Measurements from ENCODE around the gene TBX2.
A peak's percentile ranks its signal among the peaks of the same experiment; 100 is the strongest.

TBX2 gene

DNA sequence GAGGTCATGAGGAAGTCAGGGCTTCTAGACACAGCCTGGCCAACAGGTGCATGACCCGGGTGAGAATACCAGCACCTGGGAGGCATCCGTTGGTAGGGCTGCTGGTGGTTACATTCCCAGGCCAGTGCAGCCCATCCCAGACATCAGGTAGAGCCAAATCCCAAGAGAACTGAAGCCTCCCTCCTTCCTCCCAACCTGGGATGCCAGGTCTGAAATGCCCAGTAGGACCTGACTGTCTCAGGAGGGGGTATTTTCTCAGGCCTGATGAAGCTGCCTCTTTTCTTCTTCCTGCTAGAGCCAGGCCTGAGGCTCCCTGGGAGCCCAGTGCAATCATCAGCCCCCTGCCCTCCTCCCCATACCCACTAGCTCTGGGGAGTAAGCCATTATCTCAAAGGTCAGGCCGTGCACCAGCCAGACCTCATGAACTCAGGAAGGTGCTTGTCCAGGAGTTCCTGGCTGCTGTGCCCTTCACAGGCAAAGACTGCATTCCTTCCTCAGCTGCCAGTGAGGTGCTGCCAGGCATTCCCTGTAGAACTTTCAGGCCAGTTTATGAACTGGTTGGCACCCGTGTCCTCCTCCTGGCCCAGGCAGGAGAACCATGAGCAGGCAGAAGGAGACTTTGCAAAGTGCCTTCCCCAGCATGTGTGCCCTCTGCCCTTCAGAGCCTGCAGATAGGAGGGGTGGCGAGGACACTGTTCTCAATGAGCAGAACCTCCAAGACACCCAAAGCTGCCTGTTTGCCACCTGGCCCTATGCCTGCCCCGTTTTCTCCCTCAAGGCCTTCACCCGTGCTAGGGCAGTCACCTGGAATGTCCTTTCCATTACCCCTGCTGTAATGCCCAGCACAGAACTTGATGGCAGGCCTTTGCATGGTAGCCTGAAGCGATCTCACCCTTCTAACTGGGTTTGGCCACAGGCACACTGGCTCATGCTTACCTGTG, 7.6 kb downstream of the TBX2 start:
- H3K36me3 Mint-ChIP-seq, result peaks cover 2% of the 10 kb centered on the region
- ATAC-seq (ENCODE audit: low read depth), result no peak
- peaks cover 31% of the 10 kb centered on the region for H3K4me1 Mint-ChIP-seq
- H3K9me3 Mint-ChIP-seq, result peaks cover 2% of the 10 kb centered on the region
- H3K4me3 Mint-ChIP-seq, result no peak overlapping the region
- peaks cover 28% of the 10 kb centered on the region for H3K27me3 Mint-ChIP-seq
- H3K27ac Mint-ChIP-seq, result no peak overlapping the region
- DNase-seq (ENCODE audit: low spot score in 2 of 2), result no peak

DNA sequence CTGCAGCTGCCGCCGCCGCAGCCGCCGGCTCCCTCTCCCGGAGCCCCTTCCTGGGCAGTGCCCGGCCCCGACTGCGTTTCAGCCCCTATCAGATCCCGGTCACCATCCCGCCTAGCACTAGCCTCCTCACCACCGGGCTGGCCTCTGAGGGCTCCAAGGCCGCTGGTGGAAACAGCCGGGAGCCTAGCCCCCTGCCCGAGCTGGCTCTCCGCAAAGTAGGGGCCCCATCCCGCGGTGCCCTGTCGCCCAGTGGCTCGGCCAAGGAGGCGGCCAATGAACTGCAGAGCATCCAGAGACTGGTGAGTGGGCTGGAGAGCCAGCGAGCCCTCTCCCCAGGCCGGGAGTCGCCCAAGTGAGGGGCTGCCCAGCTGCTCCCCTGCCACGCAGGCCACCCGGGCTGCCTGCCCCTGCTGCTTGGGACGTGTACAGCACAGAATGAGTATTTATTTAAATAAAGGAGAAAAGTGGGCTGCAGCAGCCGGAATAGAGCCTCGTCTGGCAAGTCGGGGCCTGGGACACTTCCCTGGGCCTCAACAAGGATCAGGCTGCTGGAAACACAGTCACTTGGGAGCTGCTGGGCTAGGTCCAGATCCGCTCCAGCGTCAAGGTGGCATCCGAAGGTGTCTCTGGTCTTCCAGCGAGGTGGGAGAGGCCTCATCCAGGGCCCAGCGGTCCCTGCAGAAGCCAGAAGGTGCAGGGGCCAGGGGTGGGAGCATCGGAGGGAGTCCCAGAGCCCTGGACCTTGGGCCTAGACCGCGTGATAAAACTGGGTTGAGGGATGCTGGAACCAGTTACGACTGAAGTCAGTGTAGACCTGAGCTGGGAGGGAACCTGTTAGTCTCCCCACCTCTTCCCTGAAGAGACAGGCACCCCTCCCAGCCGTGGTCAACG, 8.8 kb downstream of the TBX2 start:
- no peak for ATAC-seq (ENCODE audit: low read depth)

GRCh38 chr17:61409301-61410112, 9.9 kb downstream of the TBX2 start:
- DNase-seq (ENCODE audit: low spot score in 2 of 2), result peak in 1 of 2 donors; percentile 65
- peaks cover 19% of the 10 kb centered on the region for H3K27me3 Mint-ChIP-seq
- peak overlapping the region; percentile 79 for H3K4me3 Mint-ChIP-seq

More for the DNA sequence above, 8.8 kb downstream of the TBX2 start:
- DNase-seq (ENCODE audit: low spot score in 2 of 2), result no peak
- peaks cover 24% of the 10 kb centered on the region for H3K4me1 Mint-ChIP-seq
- no peaks in the 10 kb centered on the region for H3K9me3 Mint-ChIP-seq
- peaks cover 23% of the 10 kb centered on the region for H3K27me3 Mint-ChIP-seq
- H3K4me3 Mint-ChIP-seq, result peak overlapping the region; percentile 70
- H3K36me3 Mint-ChIP-seq, result peaks cover 2% of the 10 kb centered on the region
- H3K27ac Mint-ChIP-seq, result no peak overlapping the region

DNA sequence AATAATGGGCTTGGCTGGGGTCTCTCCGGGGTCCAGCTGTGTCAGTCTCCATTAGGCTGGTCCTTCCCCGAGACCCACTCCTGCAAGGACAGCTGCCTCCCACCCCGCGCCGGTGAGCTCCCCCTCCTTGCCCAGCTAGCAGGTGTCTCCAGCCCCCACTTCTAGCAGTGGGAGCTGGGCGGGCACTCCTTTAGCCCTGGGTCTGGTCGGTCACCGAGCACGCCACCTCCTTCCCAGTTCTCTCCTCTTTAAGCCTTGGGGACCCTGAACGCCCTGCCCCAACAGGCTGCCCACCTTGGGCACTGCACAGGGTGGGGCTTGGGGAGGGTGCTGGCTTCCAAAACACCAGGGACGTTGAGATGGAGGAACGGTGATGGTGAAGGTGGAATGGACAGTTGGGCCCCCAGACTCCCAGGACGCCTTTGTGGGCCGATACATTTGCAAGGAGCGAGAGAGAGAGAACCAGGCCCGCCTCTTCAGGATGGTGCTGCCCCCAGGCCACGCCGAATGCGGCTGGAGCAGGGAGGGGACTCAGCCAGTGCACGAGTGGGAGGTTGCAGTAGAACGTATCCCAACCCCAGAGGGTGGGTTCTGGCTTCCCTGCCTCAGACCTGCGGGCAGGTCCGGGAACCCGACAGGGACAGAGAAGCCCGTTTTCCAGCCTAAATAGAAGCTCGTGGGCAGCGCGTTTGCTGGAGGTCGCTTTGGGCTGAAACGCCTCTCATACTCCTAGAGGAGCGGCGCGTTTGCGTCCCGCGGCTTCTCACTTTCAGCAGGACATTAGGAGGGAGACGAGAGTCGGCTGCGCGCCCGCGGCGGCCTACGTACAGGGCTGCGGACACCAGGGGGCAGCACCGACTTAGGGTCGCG, 10.7 kb downstream of the TBX2 start:
- Mint-ChIP-seq H3K27ac (no peak overlapping the region), H3K4me3 (peak overlapping the region; percentile 66), H3K36me3 (no peaks in the 10 kb centered on the region), H3K4me1 (peaks cover 19% of the 10 kb centered on the region), H3K27me3 (peaks cover 19% of the 10 kb centered on the region), H3K9me3 (no peaks in the 10 kb centered on the region)
- DNase-seq (ENCODE audit: low spot score in 2 of 2) (peak; percentile 71 to 78), ATAC-seq (ENCODE audit: low read depth) (peak; percentile 52)

More at GRCh38 chr17:61409301-61410112, 9.9 kb downstream of the TBX2 start:
- H3K9me3 Mint-ChIP-seq, result no peaks in the 10 kb centered on the region
- peaks cover 19% of the 10 kb centered on the region for H3K4me1 Mint-ChIP-seq
- H3K36me3 Mint-ChIP-seq, result no peaks in the 10 kb centered on the region
- ATAC-seq (ENCODE audit: low read depth), result peak; percentile 45
- H3K27ac Mint-ChIP-seq, result no peak overlapping the region

- peaks cover 19% of the 10 kb centered on the region for H3K27me3 Mint-ChIP-seq
- no peaks in the 10 kb centered on the region for H3K9me3 Mint-ChIP-seq
- DNase-seq (ENCODE audit: low spot score in 2 of 2) (no peak), ATAC-seq (ENCODE audit: low read depth) (no peak)
- H3K36me3 Mint-ChIP-seq, result no peaks in the 10 kb centered on the region
- H3K4me1 Mint-ChIP-seq, result peaks cover 19% of the 10 kb centered on the region
- H3K4me3 Mint-ChIP-seq, result peak overlapping the region; percentile 76
- no peak overlapping the region for H3K27ac Mint-ChIP-seq
Observed at GRCh38 chr17:61411011-61411260, 11.3 kb downstream of the TBX2 start.

DNA sequence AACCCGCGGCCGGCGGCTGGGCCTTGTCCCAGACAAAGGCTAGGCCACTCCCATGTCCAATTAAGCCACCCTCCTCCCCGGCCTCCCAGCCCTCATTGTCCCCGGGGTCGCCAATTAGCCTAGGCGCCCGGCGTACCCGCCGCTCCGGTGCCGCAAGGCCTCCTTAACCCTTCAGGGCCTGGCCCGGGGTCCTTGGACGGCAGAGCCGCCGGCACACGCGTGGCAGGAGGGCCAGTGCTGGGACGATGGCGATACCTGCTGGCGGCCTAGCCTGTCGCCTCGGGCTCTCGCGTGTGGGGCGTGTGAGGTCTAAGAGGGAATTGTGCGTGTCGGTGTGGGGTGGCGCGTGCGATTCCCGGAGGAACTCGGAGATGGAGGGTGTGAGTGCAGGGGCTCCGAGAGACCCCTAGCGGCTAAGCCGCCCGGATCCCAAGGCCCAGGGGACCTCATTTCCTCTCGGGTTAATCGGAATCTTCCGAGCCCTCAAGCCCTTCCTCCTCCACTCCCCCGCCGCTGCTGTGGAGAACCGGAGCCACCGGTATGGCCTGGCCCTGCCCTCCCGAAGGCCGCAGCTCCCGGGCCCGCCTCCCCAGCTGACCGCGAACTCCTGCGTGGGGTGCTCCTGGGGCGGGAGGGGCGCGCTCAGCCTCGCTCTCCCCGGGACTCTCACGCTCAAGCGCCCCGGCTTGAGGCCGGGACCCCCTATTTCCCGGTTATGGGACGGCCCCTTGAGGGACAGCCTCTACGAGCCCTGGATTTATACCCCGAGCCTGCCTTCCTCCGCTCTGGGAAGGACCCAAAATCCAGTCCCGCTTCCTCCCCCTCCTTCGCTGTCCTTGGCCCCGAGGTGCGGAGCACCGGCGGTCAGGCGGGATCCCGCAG, 11.9 kb downstream of the TBX2 start:
- DNase-seq (ENCODE audit: low spot score in 2 of 2) (peak in 1 of 2 donors; percentile 53), ATAC-seq (ENCODE audit: low read depth) (peak; percentile 8)
- H3K9me3 Mint-ChIP-seq, result no peaks in the 10 kb centered on the region
- H3K4me1 Mint-ChIP-seq, result peaks cover 19% of the 10 kb centered on the region
- H3K36me3 Mint-ChIP-seq, result no peaks in the 10 kb centered on the region
- H3K27ac Mint-ChIP-seq, result no peak overlapping the region
- H3K4me3 Mint-ChIP-seq, result peak overlapping the region; percentile 76
- peaks cover 19% of the 10 kb centered on the region for H3K27me3 Mint-ChIP-seq

- H3K4me3 Mint-ChIP-seq, result peak overlapping the region; percentile 76
Observed at GRCh38 chr17:61412143-61412859, 12.7 kb downstream of the TBX2 start.

GRCh38 chr17:61412860-61413660, 13.4 kb downstream of the TBX2 start:
- H3K4me1 Mint-ChIP-seq, result peaks cover 15% of the 10 kb centered on the region
- DNase-seq (ENCODE audit: low spot score in 2 of 2) (no peak), ATAC-seq (ENCODE audit: low read depth) (no peak)
- H3K4me3 Mint-ChIP-seq, result peak overlapping the region; percentile 73
- peaks cover 9% of the 10 kb centered on the region for H3K27me3 Mint-ChIP-seq
- no peak overlapping the region for H3K27ac Mint-ChIP-seq
- no peaks in the 10 kb centered on the region for H3K9me3 Mint-ChIP-seq
- no peaks in the 10 kb centered on the region for H3K36me3 Mint-ChIP-seq

More at GRCh38 chr17:61412143-61412859, 12.7 kb downstream of the TBX2 start:
- peak; percentile 72 for ATAC-seq (ENCODE audit: low read depth)
- H3K27me3 Mint-ChIP-seq, result peaks cover 13% of the 10 kb centered on the region
- DNase-seq (ENCODE audit: low spot score in 2 of 2), result peak; percentile 85 to 97
- H3K36me3 Mint-ChIP-seq, result no peaks in the 10 kb centered on the region
- H3K4me1 Mint-ChIP-seq, result peaks cover 19% of the 10 kb centered on the region
- H3K27ac Mint-ChIP-seq, result no peak overlapping the region
- H3K9me3 Mint-ChIP-seq, result no peaks in the 10 kb centered on the region

GRCh38 chr17:61413661-61414126, 14.1 kb downstream of the TBX2 start:
- DNase-seq (ENCODE audit: low spot score in 2 of 2), result no peak
- H3K4me3 Mint-ChIP-seq, result peak overlapping the region; percentile 73
- ATAC-seq (ENCODE audit: low read depth), result no peak
- H3K9me3 Mint-ChIP-seq, result no peaks in the 10 kb centered on the region
- peaks cover 6% of the 10 kb centered on the region for H3K27me3 Mint-ChIP-seq
- H3K27ac Mint-ChIP-seq, result no peak overlapping the region
- no peaks in the 10 kb centered on the region for H3K36me3 Mint-ChIP-seq
- peaks cover 12% of the 10 kb centered on the region for H3K4me1 Mint-ChIP-seq

- DNase-seq (ENCODE audit: low spot score in 2 of 2) (no peak), ATAC-seq (ENCODE audit: low read depth) (no peak)
- Mint-ChIP-seq H3K27ac (no peak overlapping the region), H3K9me3 (no peaks in the 10 kb centered on the region), H3K36me3 (no peaks in the 10 kb centered on the region), H3K4me3 (no peak overlapping the region), H3K27me3 (peaks cover 8% of the 10 kb centered on the region), H3K4me1 (peaks cover 10% of the 10 kb centered on the region)
Observed at GRCh38 chr17:61414141-61414935, 14.7 kb downstream of the TBX2 start.

DNA sequence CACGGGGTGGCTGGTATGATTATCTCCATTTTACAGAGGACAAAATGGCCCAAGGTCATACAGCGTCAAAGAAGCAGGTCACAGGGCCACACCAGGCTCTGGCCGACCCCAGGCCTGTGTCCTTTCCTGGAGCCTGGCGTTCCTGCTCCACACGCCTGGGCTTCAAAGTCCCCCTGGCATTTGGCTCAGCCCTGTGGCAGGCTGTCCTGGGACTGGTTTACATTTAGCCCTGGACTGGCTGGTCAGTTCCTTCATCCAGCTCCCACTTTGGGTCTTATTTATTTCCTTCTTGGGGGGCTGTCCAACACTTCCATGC, 15.3 kb downstream of the TBX2 start:
- ATAC-seq (ENCODE audit: low read depth) (no peak), DNase-seq (ENCODE audit: low spot score in 2 of 2) (no peak)
- Mint-ChIP-seq H3K36me3 (no peaks in the 10 kb centered on the region), H3K4me3 (no peak overlapping the region), H3K27me3 (peaks cover 10% of the 10 kb centered on the region), H3K4me1 (peaks cover 8% of the 10 kb centered on the region), H3K9me3 (no peaks in the 10 kb centered on the region), H3K27ac (no peak overlapping the region)

Data from memory B cell (primary cell).